Sigmoid colon (tissue), 4 donors: Measurements from ENCODE around the gene PITX3.

ENCODE experiments used
- CTCF ChIP-seq, 4 experiments: fragments of 450-650 bp in 3 of 4; fragments of 200-600 bp in 1 of 4; IDR thresholded peaks; one replicate each; pipeline ENCODE4 v1.5.1; 2016 to 2019; ENCODE audit warnings: antibody characterized with exemption in 4 of 4, mild to moderate bottlenecking in 3 of 4, moderate library complexity in 2 of 4
- EP300 ChIP-seq, 4 donors: sonication (generic); formaldehyde crosslinking; IDR thresholded peaks; one replicate each; pipeline ENCODE4 v1.6.1; 2017; ENCODE audit warnings: antibody characterized with exemption in 4 of 4
- POLR2A ChIP-seq, 2 donors: fragments of 450-650 bp; IDR thresholded peaks; one replicate each; pipeline ENCODE4 v1.6.1; 2016; ENCODE audit warnings: antibody characterized with exemption in 2 of 2, mild to moderate bottlenecking in 2 of 2, moderate library complexity in 2 of 2
- POLR2AphosphoS5 ChIP-seq, 4 donors: sonication (generic); formaldehyde crosslinking; IDR thresholded peaks; one replicate each; pipeline ENCODE4 v1.6.1; 2017; ENCODE audit warnings: antibody characterized with exemption in 4 of 4

GRCh38 chr10:102254426-102254825 lies 13.1 kb upstream of the PITX3 start:
- no peak for TF ChIP-seq CTCF (IDR thresholded peaks at IDR 0.05)
- TF ChIP-seq EP300 (IDR thresholded peaks at IDR 0.05) = no peak
- no peak for TF ChIP-seq POLR2AphosphoS5 (IDR thresholded peaks at IDR 0.05)
- TF ChIP-seq POLR2A (IDR thresholded peaks at IDR 0.05) = no peak
